ENCODE measurements around the gene TSNAXIP1.
"Not testable (repeated sequence)": the region's sequence is repeated elsewhere in the genome, so short reads cannot be mapped to it uniquely, and the experiment has no call there.

TSNAXIP1 gene

DNA sequence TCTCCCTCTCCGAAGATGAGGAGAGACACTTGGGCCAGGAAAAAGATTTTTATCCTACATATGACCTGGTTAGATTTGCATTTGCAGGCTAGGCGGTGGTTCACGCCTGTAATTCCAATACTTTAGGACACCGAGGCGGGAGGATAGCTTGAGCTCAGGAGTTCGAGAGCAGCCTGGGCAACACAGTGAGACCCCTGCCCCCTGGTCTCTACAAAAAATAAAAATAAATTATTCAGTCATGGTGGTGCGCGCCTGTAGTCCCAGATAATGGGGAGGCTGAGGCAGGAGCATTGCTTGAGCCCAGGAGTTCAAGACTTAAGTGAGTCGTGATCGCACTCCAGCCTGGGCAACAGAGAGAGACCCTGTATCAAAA is 27.5 kb downstream of the TSNAXIP1 start:
- no peak for DNase-seq (ENCODE audit: low read depth)

DNA sequence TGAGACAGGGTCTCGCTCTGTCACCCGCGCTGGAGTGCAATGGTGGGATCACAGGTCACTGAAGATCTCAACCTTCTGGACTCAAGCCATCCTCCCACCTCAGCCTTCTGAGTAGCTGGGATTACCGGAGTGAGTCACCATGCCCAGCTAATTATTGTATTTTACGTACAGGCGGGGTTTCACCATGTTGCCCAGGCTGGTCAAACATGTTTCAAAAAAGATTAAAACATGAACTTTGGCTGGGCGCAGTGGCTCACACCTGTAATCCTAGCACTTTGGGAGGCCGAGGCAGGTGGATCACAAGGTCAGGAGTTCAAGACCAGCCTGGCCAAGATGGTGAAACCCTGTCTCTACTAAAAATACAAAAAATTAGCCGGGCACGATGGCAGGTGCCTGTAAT is 30.5 kb downstream of the TSNAXIP1 start:
- DNase-seq (ENCODE audit: low read depth): not testable (repeated sequence)

DNA sequence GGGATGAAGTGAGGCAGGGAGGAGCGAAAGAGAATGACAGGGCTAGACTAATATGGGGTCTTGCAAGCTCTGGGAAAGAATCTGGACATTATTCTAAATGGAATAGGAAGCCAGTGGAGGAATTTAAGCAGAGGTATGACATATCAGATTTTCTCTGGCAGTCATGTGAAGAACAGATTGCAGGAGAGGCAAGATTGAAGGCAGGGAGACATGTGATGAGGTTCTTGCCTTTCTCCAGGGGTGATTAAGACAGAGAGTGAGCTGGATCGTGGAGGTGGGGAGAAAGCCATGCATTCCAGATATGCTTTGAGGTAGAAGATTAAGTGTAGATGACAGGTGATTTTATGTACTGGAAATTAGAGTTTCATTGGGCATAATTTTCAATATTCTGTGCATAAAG is 31.1 kb downstream of the TSNAXIP1 start:
- no peak for DNase-seq (ENCODE audit: low read depth)

DNA sequence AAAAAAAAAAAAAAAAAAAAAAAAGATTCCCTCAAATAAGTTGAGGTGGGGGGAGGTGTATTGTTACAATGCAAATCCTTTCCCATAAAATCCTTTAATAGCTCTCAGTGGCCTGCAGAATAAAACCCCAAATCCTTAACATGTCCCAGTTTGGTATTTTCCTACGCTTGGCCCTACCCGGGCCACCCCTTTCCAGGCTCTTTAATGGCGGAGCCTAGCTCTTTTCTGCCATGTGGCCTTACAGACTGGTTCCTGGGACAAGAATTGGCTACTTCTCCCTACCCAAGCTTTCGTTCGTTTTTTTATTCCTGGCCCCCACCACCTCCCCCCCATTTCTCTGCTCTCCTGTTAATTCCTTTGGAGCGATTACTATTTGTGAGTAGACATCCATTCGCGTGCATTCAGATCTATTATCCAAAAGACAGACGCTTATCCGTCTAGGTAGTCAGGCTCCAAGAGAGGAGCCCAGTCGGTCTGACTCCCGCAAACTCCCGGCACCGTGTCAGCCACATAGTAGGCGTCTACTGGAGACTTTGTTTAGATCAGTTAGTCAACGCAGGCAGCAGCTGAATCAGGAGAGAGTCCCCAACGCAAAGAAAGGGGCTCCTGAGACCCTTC is 34.6 kb downstream of the TSNAXIP1 start:
- no peak for DNase-seq (ENCODE audit: low read depth)

DNA sequence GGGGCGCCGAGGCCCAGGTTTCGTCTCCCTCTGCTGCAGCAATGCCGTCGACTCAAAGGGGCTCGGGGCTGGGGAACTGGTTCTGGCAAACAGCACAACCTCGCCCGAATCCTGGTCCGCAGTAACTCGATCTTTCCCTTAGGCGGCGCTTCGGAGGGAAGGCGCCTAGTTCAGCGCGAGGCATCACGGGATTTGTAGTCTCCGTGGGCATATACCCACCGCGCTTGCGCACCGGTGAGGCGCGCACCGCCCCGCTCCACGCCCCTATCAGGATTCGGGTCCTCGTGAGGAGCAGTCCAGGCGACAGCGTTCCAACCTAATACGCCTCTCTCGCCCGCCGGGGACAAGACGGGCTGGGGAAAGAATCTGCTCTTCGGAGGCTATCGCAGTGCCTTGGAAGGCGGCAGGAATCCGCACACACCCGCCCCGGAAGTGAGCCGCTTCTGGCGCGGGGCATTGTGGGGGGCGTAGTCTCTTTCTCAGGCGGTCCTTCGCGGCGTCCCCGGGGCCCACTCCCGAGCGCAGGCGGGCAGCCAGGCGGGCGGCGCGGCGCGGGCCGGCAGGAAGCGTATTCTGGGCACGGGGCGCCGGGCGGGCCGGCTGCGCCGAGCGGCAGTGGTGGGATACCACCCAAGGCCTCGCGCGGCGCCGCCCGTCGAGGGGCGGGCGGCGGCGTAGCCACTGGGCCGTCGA is 35.3 kb downstream of the TSNAXIP1 start, which contains the start of gene THAP11:
Gene THAP11, plus strand, starts transcription at position 505 of the 693 bp plus-strand sequence. CDS start 235 bp downstream, outside the sequence.
- peak; percentile 94 for DNase-seq (ENCODE audit: low read depth)

DNA sequence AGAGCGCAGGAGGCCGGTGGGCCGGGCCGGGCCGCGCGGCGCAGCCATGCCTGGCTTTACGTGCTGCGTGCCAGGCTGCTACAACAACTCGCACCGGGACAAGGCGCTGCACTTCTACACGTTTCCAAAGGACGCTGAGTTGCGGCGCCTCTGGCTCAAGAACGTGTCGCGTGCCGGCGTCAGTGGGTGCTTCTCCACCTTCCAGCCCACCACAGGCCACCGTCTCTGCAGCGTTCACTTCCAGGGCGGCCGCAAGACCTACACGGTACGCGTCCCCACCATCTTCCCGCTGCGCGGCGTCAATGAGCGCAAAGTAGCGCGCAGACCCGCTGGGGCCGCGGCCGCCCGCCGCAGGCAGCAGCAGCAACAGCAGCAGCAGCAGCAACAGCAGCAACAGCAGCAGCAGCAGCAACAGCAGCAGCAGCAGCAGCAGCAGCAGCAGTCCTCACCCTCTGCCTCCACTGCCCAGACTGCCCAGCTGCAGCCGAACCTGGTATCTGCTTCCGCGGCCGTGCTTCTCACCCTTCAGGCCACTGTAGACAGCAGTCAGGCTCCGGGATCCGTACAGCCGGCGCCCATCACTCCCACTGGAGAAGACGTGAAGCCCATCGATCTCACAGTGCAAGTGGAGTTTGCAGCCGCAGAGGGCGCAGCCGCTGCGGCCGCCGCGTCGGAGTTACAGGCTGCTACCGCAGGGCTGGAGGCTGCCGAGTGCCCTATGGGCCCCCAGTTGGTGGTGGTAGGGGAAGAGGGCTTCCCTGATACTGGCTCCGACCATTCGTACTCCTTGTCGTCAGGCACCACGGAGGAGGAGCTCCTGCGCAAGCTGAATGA is 36.0 kb downstream of the TSNAXIP1 start:
- peak; percentile 48 for DNase-seq (ENCODE audit: low read depth)

DNA sequence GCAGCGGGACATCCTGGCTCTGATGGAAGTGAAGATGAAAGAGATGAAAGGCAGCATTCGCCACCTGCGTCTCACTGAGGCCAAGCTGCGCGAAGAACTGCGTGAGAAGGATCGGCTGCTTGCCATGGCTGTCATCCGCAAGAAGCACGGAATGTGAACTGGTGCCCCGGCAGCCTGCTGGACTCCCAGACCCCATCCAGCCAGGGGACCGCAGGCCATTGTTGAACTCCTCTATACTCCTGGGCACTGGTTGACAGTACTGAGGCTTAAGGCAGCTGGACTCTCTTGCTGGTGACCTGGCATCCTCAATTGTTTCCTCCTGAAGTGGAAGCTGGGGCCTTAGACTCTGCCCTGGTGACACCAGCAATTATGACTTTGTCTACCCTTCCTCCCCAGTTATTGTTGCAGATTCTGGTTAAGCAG is 36.7 kb downstream of the TSNAXIP1 start:
- no peak for DNase-seq (ENCODE audit: low read depth)

DNA sequence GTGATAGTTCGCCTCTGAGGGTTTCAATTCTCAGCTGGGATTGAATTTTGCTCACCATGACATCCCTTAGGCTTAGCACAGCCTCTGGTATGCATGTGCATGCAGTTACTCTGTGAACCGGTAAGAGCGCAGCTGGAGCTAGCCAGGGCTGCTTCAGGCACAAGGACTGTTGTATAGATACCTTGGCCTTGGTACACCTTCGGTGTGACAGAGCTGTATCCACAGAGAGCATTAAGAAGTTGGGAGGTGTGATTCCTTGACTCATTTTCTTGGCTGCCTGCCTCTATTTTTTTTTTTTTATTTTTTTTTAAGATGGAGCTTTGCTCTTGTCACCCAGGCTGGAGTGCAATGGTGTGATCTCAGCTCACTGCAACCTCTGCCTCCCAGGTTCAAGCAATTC is 37.8 kb downstream of the TSNAXIP1 start:
- no peak for DNase-seq (ENCODE audit: low read depth)

DNA sequence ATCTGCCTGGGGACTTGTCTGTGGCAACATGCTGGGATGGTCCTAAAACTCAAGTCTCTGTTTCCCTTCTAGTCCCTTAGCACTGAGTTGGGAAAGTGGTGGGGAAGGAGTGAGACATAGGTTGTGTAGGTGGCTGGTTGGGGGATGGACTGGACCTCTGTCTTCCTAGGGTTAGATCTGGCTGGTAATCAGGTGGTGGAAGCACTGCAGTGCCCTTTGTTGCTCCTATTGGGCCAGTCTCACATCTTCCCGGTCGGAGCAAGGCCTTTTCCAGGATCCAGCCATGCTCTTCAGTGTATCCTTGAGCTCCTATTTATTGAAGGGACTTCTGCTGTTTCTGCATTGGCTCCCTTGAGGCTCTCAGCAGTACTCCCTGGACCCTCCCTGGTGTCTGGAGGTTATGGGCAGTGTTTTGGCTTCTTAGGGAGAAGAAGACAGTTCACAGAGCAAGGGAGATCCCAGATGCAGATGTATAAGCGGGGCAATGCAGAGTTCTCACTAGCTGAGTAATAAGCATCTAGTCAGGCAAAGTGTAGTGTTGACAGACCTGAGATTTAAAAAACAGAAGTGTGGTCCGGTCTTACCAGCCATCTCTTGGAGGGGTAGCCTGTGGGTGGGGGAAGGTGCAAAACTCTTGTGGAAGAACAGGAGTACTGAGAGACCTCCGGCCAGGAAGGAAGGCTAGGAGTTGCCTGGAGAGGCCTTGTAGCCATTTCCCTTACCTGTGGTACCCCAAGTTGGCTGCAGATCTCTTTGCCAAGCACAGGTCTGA is 38.8 kb downstream of the TSNAXIP1 start:
- DNase-seq (ENCODE audit: low read depth): no peak

DNA sequence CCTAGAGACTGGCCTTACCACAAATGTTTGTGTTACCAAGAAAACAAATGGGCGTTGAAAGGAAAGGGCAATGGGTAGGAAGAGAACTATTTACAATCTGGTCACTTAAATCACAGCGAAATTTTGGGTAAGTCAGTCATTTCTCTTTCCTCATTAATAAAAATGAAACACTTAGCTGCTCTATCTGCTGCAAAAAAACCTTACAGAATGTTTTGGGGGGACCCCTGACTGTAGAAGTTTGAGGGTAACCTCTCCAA is 39.3 kb downstream of the TSNAXIP1 start:
- DNase-seq (ENCODE audit: low read depth): no peak

DNA sequence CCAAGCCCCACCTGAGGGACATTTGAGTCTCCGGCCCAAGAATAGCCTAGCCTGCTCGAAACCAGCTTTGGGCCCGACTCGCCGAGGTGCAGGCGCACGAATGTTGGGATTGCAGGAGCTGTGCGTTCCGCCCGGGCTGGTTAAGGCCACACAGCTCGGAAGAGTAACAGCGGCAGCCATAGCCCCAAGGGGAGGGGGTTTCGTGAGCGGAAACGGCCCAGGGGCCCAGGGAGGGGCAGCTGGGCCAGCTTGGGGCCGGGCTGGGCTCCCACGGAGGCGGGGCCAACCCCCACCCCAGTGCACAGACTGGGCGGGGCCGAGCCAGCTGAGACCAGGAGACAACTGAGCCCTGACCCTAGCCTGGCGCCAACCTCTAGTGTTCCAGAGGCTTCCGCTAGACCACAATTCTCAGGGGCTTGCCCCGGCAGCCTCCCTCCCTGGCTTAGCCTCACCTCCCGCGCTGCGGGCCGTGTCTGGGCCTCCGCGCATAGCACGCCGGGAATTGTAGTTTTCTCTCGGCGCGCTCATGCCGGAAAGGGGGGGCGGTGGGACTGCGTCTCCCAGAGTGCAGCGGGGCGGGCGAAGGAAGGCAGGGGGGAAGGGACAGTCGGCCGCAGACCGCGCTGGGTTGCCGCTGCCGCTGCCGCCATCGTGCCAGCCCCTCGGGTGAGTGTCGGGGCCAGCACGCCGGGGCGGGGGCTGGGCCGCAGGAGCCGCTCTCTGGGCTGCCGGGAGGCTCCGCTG is 39.8 kb downstream of the TSNAXIP1 start, which contains the start of gene NUTF2:
Gene NUTF2, plus strand, starts transcription at position 614 of the 744 bp plus-strand sequence. CDS start 18,198 bp downstream, outside the sequence.
- peak; percentile 94 for DNase-seq (ENCODE audit: low read depth)

DNA sequence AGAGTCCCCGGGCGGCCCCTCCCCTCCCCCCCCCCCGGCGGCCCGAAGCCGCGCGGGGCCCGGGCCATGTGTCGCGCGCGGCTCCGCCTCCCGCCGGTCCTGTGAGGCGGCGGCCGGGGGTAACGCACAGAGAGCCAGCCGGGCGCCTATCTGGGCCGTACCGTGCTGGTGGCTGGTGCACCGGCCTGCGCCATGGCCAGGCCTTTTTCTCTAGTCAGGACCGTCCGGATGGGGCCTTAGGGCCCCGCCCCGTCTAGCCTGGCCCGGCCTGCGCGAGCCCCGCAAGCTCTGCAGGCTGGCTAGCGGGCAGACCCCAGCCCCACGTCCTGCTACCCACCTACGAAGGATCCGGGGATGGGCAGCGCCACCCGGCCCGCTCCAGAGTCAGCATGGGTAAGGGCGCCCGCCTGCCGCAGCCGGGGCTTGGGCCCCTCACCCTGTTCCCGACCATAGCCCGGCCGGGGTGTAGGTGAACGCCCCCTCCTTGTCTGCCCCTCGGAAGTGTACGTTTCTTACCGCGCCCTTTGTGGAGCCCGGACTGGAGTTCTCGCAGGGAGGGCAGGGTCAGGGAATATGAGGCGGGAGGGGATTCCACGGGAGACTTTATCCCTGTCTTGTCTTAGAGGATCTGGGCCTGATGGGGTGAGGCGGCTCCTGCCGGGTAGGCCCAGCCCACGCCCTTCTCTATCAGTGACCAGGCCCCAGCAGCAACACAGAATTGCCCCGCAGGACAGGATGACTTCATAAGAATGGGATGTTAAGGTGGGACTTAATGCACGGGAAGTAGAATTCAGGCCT is 40.6 kb downstream of the TSNAXIP1 start, which contains the start of gene CENPT:
Gene CENPT, minus strand, starts transcription at position 630 of the 798 bp plus-strand sequence. CDS start 13,834 bp downstream, outside the sequence.
- DNase-seq (ENCODE audit: low read depth): no peak

DNA sequence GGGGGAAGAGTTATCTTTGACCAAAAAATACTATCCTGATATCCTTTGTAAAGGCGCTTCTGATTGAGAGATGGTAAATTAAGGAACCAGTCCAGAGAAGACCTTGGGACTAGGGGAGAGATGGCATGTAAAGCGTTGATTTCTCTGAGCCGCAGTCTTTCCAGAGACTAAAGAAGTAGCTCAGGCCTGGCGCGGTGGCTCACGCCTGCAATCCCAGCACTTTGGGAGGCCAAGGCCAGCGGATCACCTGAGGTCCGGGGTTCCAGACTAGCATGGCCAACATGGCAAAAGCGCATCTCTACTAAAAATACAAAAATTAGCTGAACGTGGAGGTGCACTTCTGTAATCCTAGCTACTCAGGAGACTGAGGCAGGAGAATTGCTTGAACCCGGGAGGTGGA is 41.4 kb downstream of the TSNAXIP1 start:
- no peak for DNase-seq (ENCODE audit: low read depth)

DNA sequence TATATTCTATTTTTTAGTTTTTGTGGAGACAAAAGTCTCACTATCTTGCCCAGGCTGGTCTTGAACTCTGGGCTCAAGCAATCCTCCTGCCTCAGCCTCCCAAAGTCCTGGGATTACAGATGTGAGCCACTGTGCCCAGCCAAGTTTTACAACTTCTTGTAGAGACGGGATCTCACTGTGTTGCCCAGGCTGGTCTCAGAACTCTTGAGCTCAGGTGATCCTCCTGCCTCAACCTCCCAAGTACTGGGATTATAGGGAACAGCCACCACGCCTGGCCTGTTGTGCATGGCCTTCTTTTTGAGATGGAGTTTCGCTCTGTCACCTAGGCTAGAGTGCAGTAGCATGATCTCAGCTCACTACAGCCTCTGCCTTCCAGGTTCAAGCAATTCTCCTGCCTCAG is 47.0 kb downstream of the TSNAXIP1 start:
- DNase-seq (ENCODE audit: low read depth): no peak

DNA sequence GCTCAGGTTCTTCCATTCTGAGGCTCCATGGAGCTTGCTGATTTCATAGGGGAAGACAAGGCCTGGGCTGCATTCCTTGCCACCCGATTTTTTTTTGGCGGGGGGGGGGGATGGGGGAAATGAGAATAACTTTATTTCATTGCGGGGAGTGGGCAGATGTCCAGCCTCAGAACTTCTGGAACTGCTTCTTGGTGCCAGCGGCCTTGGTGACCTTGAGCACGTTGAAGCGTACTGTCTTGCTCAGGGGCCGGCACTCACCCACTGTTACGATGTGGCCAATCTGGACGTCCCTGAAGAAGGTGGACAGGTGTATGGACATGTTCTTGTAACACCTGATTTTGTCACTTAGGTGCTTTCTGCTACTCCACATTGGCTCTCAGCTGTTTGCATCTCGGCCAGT is 49.1 kb downstream of the TSNAXIP1 start:
- DNase-seq (ENCODE audit: low read depth): no peak

DNA sequence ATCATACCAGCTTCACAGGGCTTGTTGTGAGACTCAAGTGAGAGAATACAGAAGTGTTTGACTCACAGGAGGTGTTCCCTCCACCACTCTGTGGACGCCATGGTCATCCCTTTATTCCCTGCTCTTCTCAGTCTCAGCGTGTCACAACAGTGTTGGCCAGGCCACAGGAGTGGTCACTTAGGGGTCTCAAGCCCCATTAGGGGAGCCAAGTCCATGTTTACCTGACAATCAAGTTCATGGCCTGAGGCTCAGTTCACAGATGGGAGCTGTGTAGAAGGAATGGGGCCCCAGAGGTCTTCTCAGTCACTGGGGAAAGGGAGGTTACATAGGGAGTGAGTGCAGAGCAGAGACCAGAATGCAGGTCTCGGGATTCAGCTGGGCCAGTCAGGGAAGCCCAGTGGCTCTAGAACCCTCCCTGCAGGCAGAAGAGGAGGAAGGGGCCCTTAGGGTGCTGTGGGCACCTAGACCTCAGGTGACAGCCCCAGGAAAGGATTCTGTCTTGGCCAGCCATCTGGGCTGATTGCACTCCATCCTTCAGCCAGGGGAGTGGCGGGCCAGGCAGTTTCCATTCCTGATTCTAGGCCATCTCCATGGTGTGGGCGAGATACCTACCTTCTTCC is 50.3 kb downstream of the TSNAXIP1 start:
- no peak for DNase-seq (ENCODE audit: low read depth)

DNA sequence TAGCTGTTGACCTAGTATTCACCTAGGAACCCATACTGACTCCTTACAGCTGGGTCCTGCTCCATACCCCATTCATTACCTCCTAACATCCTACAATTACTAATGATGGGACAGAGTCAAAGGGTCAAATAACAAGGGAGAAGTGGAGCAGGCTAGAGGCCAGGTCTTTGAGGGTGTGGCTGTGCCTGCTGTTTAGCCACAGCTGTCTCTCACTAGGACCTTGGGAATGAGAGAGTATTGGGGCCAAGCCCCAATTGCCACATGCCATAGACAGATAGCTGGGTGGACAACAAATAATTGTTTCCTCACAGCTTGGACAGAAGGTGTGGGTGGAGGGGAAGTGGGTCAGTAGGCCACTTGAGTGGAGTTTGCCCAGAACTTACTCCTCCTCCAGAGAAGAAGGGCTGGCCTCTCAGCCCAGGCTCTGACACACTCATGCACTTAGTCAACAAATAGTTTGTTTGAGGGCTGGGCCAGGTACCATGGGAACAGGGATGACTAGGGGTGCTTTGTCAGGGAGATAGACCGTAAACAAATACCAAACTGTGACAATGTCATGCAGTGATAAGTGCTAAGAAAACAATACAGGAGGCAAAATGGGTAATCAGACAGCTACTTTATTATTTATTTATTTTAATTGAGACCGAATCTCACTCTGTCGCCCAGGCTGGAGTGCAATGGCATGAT is 51.0 kb downstream of the TSNAXIP1 start:
- no peak for DNase-seq (ENCODE audit: low read depth)

DNA sequence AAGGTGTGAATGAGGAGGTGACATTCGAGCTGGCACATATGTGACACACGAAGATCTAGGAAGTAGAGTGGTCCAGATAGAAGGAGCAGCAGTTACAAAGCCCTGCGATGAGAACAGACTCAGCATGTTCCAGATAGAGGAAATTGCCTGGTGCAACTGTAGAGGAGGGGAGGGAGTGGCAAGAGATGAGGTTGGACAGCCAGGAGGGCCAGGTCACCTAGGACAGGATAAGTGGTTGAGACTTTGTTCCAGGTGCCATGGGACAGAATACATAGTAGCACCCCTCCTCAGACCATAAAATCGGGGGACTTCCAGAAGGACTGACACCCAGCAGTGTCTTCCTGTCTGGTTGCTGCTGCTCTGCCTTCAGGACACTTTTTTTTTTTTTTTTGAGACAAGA is 51.8 kb downstream of the TSNAXIP1 start:
- DNase-seq (ENCODE audit: low read depth): no peak

DNA sequence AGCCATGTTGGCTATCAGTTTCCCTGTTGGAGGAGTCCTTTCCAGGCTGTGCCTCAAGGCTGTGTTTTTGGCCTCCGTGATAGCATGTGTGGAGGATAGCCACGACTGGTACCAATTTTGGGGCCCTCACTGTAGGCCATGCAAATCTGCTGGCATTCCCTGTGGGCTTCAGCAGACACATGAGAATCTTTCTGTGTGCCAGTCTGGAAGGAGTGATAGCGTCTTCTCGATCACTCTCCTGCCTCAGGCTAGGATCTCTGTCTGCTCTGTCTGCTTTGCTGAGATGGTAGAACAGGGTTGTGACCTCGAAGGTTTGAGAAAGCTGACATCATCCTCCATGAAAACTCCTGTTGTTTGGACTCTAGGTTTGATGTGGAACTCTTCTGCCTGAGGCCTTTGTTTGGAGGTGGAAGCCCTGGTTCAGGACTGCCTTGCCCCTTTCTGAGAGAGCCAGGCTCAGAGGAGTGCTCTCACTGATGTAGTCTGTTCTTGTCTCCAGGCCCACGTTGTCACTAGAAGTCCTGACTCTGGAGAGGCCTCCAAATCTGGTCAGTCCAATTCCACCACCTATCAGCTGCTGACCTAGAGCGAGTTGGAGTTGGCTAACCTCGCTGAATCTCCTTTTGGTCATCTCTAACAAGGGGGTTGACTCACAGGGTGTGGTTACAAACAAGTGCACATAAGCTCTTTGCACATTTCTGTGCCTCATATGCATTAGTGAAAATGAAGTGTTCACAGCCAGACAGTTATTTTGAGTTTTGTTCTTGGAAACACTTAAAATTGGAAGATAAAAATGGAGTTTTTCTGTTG is 54.1 kb downstream of the TSNAXIP1 start:
- DNase-seq (ENCODE audit: low read depth): no peak
